Neutrophil (primary cell): Measurements from ENCODE around the gene BLID.

Experiments used
- H3K27ac ChIP-seq: fragments of 200-600 bp; sonication (generic); 2 replicates; pipeline ENCODE4 v1.5.1; 2016; ENCODE audit warnings: mild to moderate bottlenecking, moderate library complexity
- H3K27me3 ChIP-seq: fragments of 200-600 bp; sonication (generic); 2 replicates; pipeline ENCODE4 v1.6.0; 2016; ENCODE audit warnings: mild to moderate bottlenecking
- H3K36me3 ChIP-seq: fragments of 200-600 bp; sonication (generic); 2 replicates; pipeline ENCODE4 v1.5.1; 2017
- H3K4me1 ChIP-seq, 2 experiments: fragments of 200-600 bp in 1 of 2; sonication (generic) in 1 of 2; 1 replicate in 1 of 2; 2 replicates in 1 of 2; pipeline versions ENCODE4 v1.5.1 to v1.6.1; 2013 to 2016; ENCODE audit warnings: low read depth in 1 of 2, low read length in 1 of 2, mild to moderate bottlenecking in 1 of 2, moderate library complexity in 1 of 2; ENCODE audit not compliant: control insufficient read depth in 1 of 2, insufficient read depth in 1 of 2
- H3K4me3 ChIP-seq, 2 experiments: fragments of 200-600 bp in 1 of 2; sonication (generic) in 1 of 2; 1 replicate in 1 of 2; 2 replicates in 1 of 2; pipeline ENCODE4 v1.5.1; 2013 to 2016; ENCODE audit warnings: low read depth in 1 of 2, low read length in 1 of 2, mild to moderate bottlenecking in 1 of 2, moderate library complexity in 1 of 2
- H3K9me3 ChIP-seq: fragments of 200-600 bp; sonication (generic); 2 replicates; pipeline ENCODE4 v1.5.1; 2016
- CTCF ChIP-seq: fragments of 200-600 bp; sonication (generic); IDR thresholded peaks from 2 replicates; pipeline ENCODE4 v1.5.1; 2016; ENCODE audit warnings: antibody characterized with exemption

The BLID gene

GRCh38 chr11:122146475-122146874, 30.5 kb upstream of the BLID start:
- no peak for TF ChIP-seq CTCF
- H3K4me1 ChIP-seq = no peaks in the 10 kb centered on the region
- no peak overlapping the region for H3K27ac ChIP-seq
- H3K36me3 ChIP-seq = no peaks in the 10 kb centered on the region
- no peaks in the 10 kb centered on the region for H3K9me3 ChIP-seq
- no peak overlapping the region for H3K4me3 ChIP-seq
- H3K27me3 ChIP-seq = peaks cover 4% of the 10 kb centered on the region

GRCh38 chr11:122145715-122146274, 29.8 kb upstream of the BLID start:
- Histone ChIP-seq H3K27ac (no peak overlapping the region), H3K36me3 (no peaks in the 10 kb centered on the region), H3K9me3 (no peaks in the 10 kb centered on the region), H3K27me3 (peaks cover 3% of the 10 kb centered on the region), H3K4me3 (no peak overlapping the region), H3K4me1 (no peaks in the 10 kb centered on the region)
- no peak for TF ChIP-seq CTCF

- Histone ChIP-seq H3K4me3 (no peak overlapping the region), H3K4me1 (no peaks in the 10 kb centered on the region), H3K36me3 (no peaks in the 10 kb centered on the region), H3K27me3 (no peaks in the 10 kb centered on the region), H3K27ac (no peak overlapping the region), H3K9me3 (no peaks in the 10 kb centered on the region)
- TF ChIP-seq CTCF = no peak
Observed at GRCh38 chr11:122144752-122145151, 28.7 kb upstream of the BLID start.

GRCh38 chr11:122141725-122142124, 25.7 kb upstream of the BLID start:
- H3K36me3 ChIP-seq = no peaks in the 10 kb centered on the region
- no peak overlapping the region for H3K4me3 ChIP-seq
- H3K9me3 ChIP-seq = no peaks in the 10 kb centered on the region
- TF ChIP-seq CTCF = no peak
- no peaks in the 10 kb centered on the region for H3K27me3 ChIP-seq
- H3K27ac ChIP-seq = no peak overlapping the region
- no peaks in the 10 kb centered on the region for H3K4me1 ChIP-seq

GRCh38 chr11:122140500-122140899, 24.5 kb upstream of the BLID start:
- no peaks in the 10 kb centered on the region for H3K27me3 ChIP-seq
- no peaks in the 10 kb centered on the region for H3K4me1 ChIP-seq
- H3K36me3 ChIP-seq = no peaks in the 10 kb centered on the region
- no peak overlapping the region for H3K4me3 ChIP-seq
- H3K27ac ChIP-seq = no peak overlapping the region
- no peaks in the 10 kb centered on the region for H3K9me3 ChIP-seq
- TF ChIP-seq CTCF = no peak

- Histone ChIP-seq H3K27me3 (no peaks in the 10 kb centered on the region), H3K27ac (no peak overlapping the region), H3K4me3 (no peak overlapping the region), H3K4me1 (no peaks in the 10 kb centered on the region), H3K9me3 (no peaks in the 10 kb centered on the region), H3K36me3 (no peaks in the 10 kb centered on the region)
- TF ChIP-seq CTCF = no peak
Observed at GRCh38 chr11:122139595-122139866, 23.5 kb upstream of the BLID start.
